ENCODE data around the gene CCSER1.
"Not testable (repeated sequence)": the region's sequence is repeated elsewhere in the genome, so short reads cannot be mapped to it uniquely, and the experiment has no call there.

The CCSER1 gene

GRCh38 chr4:90840828-90841227 is 713.6 kb downstream of the CCSER1 start:
- peak; percentile 44 for DNase-seq (ENCODE audit: low spot score)

GRCh38 chr4:90841676-90842075 is 714.5 kb downstream of the CCSER1 start:
- DNase-seq (ENCODE audit: low spot score): no peak

DNA sequence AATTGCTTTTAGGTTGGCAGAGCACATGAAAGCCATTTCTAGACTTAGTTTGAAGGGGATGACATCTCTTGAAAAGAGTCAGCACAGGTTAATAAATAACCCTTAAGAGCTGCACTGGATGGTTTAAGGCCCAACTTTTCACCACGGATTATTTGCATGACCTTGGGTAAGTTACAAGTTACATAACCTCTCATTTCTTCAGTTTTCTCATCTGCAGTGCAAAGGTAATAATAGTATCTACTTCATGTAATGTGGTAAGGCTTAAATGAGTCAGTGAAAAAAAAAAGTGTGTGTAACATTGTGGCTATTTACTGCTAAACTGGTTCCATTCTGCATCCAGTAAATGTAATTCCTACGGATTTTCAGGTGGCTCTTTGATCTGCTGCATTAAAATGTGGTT is 715.8 kb downstream of the CCSER1 start:
- DNase-seq (ENCODE audit: low spot score): no peak

DNA sequence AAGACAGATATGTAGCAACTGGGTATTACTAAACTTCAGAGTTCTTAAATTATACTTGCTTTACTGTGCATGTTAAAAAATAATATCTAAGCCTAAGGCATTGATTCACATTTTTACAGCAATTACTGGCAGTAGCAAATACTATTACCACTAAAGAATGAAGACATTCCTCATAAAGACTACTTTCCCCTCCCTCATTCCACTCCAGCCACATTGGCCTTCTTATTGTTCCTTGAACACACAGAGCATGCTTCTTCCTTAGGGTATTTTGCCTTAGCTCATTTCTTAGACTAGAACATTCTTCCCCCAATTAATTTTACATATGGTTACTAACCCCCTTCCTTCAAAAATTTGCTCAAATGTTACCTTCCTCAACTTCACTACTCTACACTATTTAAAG is 717.0 kb downstream of the CCSER1 start:
- no peak for DNase-seq (ENCODE audit: low spot score)

DNA sequence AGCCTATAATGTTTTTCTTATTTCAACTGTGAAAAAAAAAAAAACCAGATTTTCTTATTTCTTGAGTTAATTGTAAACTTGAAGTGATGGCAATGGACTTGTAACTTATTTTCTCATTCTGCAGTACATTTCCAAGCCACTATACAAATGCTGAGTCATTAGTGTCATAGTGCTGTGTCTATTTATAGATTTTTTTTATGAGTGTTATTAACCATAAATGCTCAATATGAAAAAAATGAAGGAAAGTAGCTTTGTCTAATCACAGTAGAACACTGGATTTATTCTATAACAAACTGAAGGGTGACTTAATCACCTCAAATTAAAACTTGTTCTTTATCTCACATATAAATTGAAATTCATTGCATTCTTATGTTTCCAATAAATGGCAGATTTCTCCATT is 718.6 kb downstream of the CCSER1 start:
- no peak for DNase-seq (ENCODE audit: low spot score)

DNA sequence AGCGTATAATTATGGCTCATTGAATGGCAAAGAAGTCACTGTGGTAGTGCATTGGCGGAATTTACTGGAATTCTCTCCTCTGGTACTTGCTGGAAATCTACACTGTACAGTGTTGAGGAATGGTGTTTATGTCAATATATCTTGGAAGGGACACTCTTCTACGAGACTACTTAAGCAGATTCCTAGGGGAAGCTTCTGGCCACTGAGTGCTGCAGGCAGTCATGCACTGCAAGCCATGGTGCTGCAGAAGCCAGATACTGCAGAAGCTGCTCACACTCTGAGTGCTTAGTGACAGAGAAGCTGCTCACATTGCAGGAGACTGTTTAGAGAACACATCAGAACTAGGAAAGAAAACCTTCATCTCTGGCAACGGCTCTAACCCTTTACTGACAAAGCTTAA is 725.0 kb downstream of the CCSER1 start:
- DNase-seq (ENCODE audit: low spot score): peak; percentile 33

- DNase-seq (ENCODE audit: low spot score): no peak
Observed at GRCh38 chr4:90855111-90855510, 727.9 kb downstream of the CCSER1 start.

GRCh38 chr4:90857081-90857820 is 730.1 kb downstream of the CCSER1 start:
- no peak for DNase-seq (ENCODE audit: low spot score)

GRCh38 chr4:90875791-90876190 is 748.6 kb downstream of the CCSER1 start:
- no peak for DNase-seq (ENCODE audit: low spot score)

- DNase-seq (ENCODE audit: low spot score): no peak
Observed at GRCh38 chr4:90876296-90876695, 749.1 kb downstream of the CCSER1 start.

- DNase-seq (ENCODE audit: low spot score): no peak
Observed at GRCh38 chr4:90883519-90883918, 756.3 kb downstream of the CCSER1 start.

GRCh38 chr4:90888571-90888970 is 761.4 kb downstream of the CCSER1 start:
- no peak for DNase-seq (ENCODE audit: low spot score)

GRCh38 chr4:90889171-90889570 is 762.0 kb downstream of the CCSER1 start:
- DNase-seq (ENCODE audit: low spot score): peak; percentile 57

- DNase-seq (ENCODE audit: low spot score): not testable (repeated sequence)
Observed at GRCh38 chr4:90903413-90903812, 776.2 kb downstream of the CCSER1 start.

DNA sequence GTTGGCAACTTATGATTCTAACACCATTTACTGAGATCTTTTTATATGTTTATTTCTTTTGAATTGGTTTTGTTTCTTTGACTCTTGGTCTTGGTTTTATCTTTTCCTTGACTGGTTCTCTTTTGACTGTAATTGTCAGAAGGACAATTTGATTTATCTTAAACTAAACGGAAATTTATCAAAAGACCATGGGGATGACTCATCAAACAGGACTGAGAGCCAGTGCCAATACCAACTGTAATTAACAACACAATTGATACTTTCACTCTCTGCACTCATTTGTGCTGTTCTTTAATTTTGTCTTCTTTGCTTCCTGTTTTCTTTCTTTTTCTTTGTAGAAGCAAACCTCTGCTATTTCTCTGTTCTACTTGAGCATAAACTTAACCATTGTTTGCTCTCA is 776.8 kb downstream of the CCSER1 start:
- no peak for DNase-seq (ENCODE audit: low spot score)

DNA sequence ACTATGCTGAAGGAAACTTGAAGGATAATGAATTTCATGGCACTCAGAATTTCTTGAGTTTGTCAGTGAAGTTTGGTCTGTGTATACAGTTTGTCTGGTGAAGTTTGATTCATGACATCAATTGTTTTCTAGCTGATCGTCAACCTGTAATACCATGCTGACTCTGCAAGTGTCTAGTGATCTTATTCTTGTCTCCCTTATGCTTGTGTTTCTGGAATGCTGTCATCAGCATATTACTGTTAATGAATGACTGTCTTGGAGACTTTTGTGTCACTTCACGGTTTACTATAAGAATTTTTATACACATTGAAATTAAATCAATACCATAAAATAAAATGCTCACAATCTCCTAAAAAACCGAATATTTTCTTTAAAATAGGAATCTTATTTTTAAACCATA is 779.0 kb downstream of the CCSER1 start:
- no peak for DNase-seq (ENCODE audit: low spot score)

DNA sequence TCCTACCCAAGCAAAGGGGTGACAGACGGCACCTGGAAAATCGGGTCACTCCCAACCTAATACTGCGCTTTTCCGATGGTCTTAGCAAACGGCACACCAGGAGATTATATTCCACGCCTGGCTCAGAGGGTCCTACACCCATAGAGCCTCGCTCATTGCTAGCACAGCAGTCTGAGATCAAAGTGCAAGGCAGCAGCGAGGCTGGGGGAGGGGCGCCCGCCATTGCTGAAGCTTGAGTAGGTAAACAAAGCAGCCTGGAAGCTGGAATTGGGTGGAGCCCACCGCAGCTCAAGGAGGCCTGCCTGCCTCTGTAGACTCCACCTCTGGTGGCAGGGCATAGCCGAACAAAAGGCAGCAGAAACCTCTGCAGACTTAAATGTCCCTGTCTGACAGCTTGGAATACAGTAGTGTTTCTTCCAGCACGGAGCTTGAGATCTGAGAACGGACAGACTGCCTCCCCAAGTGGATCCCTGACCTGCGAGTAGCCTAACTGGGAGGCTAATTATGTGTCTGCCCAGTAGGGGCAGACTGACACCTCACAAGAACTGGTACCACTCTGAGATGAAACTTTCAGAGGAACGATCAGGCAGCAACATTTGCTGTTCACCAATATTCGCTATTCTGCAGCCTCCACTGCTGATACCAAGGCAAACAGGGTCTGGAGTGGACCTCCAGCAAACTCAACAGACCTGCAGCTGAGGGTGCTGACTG is 784.7 kb downstream of the CCSER1 start:
- DNase-seq (ENCODE audit: low spot score): not testable (repeated sequence)

GRCh38 chr4:90922174-90922573 is 795.0 kb downstream of the CCSER1 start:
- no peak for DNase-seq (ENCODE audit: low spot score)

DNA sequence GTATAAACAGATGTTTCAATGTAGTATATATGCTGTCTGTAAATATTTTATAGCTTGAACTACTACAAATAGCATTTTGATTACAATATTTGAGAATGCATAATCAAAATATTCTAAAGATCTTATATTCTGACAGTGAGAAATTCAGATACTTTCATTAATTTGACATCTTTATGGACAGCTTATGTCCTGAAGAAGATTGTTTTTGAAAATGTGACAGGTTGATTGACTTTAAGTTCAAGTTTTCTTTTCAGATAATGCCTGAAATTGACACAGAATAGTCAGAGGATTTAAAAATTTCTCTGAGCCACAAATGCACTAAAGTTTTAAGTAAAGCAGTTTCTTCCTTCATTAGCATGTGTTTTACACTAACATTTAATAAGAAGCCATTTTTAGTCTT is 799.8 kb downstream of the CCSER1 start:
- no peak for DNase-seq (ENCODE audit: low spot score)

- DNase-seq (ENCODE audit: low spot score): no peak
Observed at GRCh38 chr4:90943311-90943710, 816.1 kb downstream of the CCSER1 start.

- no peak for DNase-seq (ENCODE audit: low spot score)
Observed at GRCh38 chr4:90946945-90947344, 819.8 kb downstream of the CCSER1 start.

GRCh38 chr4:90950385-90950841 is 823.2 kb downstream of the CCSER1 start:
- DNase-seq (ENCODE audit: low spot score): no peak

DNA sequence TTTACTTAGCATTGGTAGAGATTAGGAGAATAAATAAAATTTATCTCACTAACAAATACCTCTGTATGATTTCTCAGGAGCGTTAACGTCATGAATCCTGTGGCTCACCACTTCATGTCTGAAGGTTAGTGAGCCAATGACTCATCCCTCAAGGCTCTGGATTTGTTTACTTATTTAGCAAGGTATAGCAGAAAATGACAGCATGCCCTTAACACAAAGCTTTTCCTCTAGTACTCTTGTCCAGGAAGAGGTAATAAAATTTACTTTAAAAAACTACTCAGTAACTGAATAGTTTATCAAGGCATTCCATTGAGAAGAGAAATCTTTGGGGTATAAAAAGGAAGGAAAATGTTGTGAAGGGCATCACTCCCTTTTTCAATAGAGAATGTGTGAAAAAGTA is 823.8 kb downstream of the CCSER1 start:
- no peak for DNase-seq (ENCODE audit: low spot score)
